IPS-15b (cell line): ENCODE data around the gene CACNA1C.

Experiments used
- H3K27me3 ChIP-seq: one replicate; pipeline ENCODE4 v1.6.1; 2013; ENCODE audit warnings: low read length; ENCODE audit not compliant: control insufficient read depth, insufficient read depth
- H3K36me3 ChIP-seq: one replicate; pipeline ENCODE4 v1.6.1; 2013; ENCODE audit warnings: low read length; ENCODE audit not compliant: control insufficient read depth, insufficient read depth
- H3K4me1 ChIP-seq: one replicate; pipeline ENCODE4 v1.6.1; 2013; ENCODE audit warnings: mild to moderate bottlenecking, low read length; ENCODE audit not compliant: control insufficient read depth, insufficient read depth
- H3K4me3 ChIP-seq: one replicate; pipeline ENCODE4 v1.5.1; 2013; ENCODE audit warnings: low read depth, low read length
- H3K9ac ChIP-seq: one replicate; pipeline ENCODE4 v1.6.1; 2013; ENCODE audit warnings: low read depth, mild to moderate bottlenecking, low read length
- H3K9me3 ChIP-seq: one replicate; pipeline ENCODE4 v1.6.1; 2013; ENCODE audit warnings: mild to moderate bottlenecking, low read length; ENCODE audit not compliant: control insufficient read depth, insufficient read depth

The CACNA1C gene

DNA sequence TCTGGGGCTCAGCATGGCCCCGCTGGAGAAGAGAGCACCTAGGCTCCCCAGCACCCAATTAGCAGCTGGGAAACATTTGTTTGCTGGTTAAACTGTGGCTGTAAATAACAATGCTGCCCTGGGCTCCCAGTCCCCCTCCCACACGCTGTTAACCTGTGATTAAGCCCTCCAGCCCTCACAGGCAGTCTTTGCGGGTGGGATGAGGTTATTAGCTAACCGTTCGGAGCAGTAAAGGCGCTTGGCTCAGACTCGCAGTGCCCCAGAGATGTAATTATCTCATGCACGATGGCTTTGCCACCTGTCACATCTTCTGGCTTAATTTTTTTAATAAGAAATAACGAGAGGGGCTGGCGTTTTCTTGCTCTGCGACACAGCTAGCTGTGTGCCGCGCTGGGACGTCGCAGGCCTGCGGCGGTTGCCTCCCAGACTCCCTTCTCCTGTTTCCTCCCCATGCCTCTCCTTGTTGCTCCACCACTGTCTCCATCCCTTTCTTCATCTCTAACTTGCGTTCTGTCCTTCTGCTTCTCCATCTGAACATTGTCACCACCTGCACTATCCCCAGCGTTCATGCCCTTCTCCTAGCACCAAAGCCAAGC is 502.8 kb downstream of the CACNA1C start:
- Histone ChIP-seq H3K4me3 (no peak overlapping the region), H3K36me3 (no peaks in the 10 kb centered on the region), H3K9me3 (no peaks in the 10 kb centered on the region), H3K9ac (no peak overlapping the region), H3K27me3 (no peaks in the 10 kb centered on the region), H3K4me1 (no peaks in the 10 kb centered on the region)

GRCh38 chr12:2557597-2557996 is 504.8 kb downstream of the CACNA1C start:
- Histone ChIP-seq H3K9me3 (no peaks in the 10 kb centered on the region), H3K9ac (no peak overlapping the region), H3K4me1 (no peaks in the 10 kb centered on the region), H3K27me3 (no peaks in the 10 kb centered on the region), H3K36me3 (no peaks in the 10 kb centered on the region), H3K4me3 (no peak overlapping the region)

DNA sequence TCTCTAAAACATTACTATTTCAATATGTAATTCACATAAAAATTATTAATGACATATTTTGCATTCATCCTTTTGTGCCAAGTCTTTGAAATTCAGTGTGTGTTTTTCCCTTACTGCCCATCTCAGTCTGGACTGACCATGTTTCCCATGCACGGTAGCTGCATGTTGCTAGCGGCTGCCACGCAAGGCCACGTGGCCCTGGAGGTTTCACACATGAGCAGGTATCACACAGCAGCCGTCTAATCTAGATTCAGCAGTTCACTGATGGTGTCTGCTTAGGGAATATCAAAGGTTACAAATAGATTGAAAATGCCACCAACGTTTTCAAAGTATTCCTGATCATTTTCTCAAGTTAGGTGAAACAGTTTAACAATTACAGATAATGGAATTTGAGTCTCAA is 507.1 kb downstream of the CACNA1C start:
- Histone ChIP-seq H3K36me3 (no peaks in the 10 kb centered on the region), H3K27me3 (no peaks in the 10 kb centered on the region), H3K9me3 (no peaks in the 10 kb centered on the region), H3K9ac (no peak overlapping the region), H3K4me1 (no peaks in the 10 kb centered on the region), H3K4me3 (no peak overlapping the region)

- no peaks in the 10 kb centered on the region for H3K27me3 ChIP-seq
- H3K4me1 ChIP-seq: no peaks in the 10 kb centered on the region
- H3K36me3 ChIP-seq: no peaks in the 10 kb centered on the region
- no peaks in the 10 kb centered on the region for H3K9me3 ChIP-seq
- H3K9ac ChIP-seq: no peak overlapping the region
- no peak overlapping the region for H3K4me3 ChIP-seq
These were observed 507.6 kb downstream of the CACNA1C start for GRCh38 chr12:2560356-2560755.

- no peaks in the 10 kb centered on the region for H3K36me3 ChIP-seq
- H3K9me3 ChIP-seq: no peaks in the 10 kb centered on the region
- H3K9ac ChIP-seq: no peak overlapping the region
- H3K4me1 ChIP-seq: no peaks in the 10 kb centered on the region
- H3K4me3 ChIP-seq: no peak overlapping the region
- H3K27me3 ChIP-seq: no peaks in the 10 kb centered on the region
These were observed 508.6 kb downstream of the CACNA1C start for GRCh38 chr12:2561367-2561766.

DNA sequence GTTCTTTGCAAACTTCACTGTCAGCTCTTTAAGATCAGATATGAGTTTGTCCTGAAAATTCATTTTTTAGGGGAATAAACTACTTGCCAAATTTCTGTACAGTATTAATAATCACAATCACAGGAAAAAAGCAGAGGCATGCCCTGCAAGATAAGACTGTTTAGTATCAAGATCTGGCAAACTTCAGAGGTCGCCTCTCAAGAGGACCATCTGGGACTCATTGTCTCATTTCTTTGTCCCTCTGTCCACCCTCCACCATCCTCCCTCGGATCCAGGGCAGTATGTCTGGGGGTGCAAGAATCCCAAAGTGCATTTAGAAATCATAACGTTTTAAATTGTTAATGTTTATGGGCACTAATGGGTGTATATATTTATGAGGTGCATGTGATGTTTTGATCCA is 509.6 kb downstream of the CACNA1C start:
- Histone ChIP-seq H3K4me1 (no peaks in the 10 kb centered on the region), H3K4me3 (no peak overlapping the region), H3K36me3 (no peaks in the 10 kb centered on the region), H3K9me3 (no peaks in the 10 kb centered on the region), H3K27me3 (no peaks in the 10 kb centered on the region), H3K9ac (no peak overlapping the region)

DNA sequence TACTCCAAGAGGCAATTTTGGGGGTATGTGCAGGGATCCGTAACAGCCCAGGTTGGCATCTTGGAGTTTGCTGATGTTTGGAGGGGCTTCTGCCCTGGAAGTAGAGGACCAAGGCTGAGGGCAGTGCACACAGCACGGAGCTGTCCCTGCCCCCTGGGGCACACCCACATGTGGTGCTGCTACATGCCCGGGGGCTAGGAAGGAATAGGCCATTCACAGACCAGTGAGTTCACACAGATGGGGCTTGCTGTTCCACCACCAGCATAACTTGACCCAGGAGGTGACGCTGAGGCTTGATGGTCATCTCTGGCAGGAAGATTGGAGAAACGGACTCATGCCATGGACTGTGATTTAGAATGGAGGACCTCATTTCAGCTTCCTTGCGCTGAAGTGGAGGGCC is 510.9 kb downstream of the CACNA1C start:
- Histone ChIP-seq H3K36me3 (no peaks in the 10 kb centered on the region), H3K9me3 (no peaks in the 10 kb centered on the region), H3K4me1 (no peaks in the 10 kb centered on the region), H3K4me3 (no peak overlapping the region), H3K9ac (no peak overlapping the region), H3K27me3 (no peaks in the 10 kb centered on the region)

DNA sequence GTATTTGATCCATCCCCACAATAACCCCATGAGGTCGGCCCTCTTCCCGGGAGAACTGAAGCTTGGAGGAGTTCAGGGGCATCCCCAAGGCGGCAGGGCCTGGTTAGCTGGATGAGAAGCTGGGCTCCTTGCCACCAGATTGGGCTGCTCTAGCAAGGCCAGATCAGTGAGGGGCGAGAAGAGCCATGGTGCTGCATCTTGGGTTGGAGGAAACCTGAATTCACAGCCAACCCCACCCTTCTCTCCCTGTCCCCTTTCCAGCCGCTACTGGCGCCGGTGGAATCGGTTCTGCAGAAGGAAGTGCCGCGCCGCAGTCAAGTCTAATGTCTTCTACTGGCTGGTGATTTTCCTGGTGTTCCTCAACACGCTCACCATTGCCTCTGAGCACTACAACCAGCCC is 513.4 kb downstream of the CACNA1C start:
- no peaks in the 10 kb centered on the region for H3K9me3 ChIP-seq
- no peaks in the 10 kb centered on the region for H3K27me3 ChIP-seq
- H3K9ac ChIP-seq: no peak overlapping the region
- H3K4me1 ChIP-seq: no peaks in the 10 kb centered on the region
- no peaks in the 10 kb centered on the region for H3K36me3 ChIP-seq
- no peak overlapping the region for H3K4me3 ChIP-seq

GRCh38 chr12:2567711-2568110 is 514.9 kb downstream of the CACNA1C start:
- Histone ChIP-seq H3K4me1 (no peaks in the 10 kb centered on the region), H3K36me3 (no peaks in the 10 kb centered on the region)

DNA sequence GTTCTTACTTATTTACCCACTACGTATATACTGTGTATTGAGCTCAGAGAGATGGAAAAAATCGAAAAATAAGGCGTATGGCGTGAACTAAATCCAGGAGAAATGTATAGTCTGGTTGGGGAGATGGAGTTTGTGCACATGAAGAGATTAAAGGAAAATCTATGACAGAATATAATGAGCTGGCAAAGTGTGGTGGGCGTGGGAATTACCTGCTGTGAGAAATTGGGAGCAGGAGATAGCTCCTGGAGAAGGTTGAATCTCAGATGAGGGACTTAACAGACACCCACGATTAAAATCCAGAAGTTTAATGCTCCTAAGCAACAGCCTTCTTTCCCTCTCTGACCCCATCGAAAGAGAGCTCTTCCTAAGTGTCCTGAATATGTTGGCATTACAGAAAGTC is 517.8 kb downstream of the CACNA1C start:
- Histone ChIP-seq H3K4me1 (no peaks in the 10 kb centered on the region), H3K4me3 (no peak overlapping the region), H3K27me3 (no peaks in the 10 kb centered on the region), H3K9ac (no peak overlapping the region), H3K36me3 (no peaks in the 10 kb centered on the region), H3K9me3 (no peaks in the 10 kb centered on the region)

More at GRCh38 chr12:2567711-2568110, 514.9 kb downstream of the CACNA1C start:
- no peaks in the 10 kb centered on the region for H3K27me3 ChIP-seq
- H3K4me3 ChIP-seq: no peak overlapping the region
- no peak overlapping the region for H3K9ac ChIP-seq
- H3K9me3 ChIP-seq: no peaks in the 10 kb centered on the region

GRCh38 chr12:2574355-2574935 is 521.7 kb downstream of the CACNA1C start:
- Histone ChIP-seq H3K27me3 (no peaks in the 10 kb centered on the region), H3K9me3 (no peaks in the 10 kb centered on the region), H3K4me3 (no peak overlapping the region), H3K4me1 (no peaks in the 10 kb centered on the region), H3K36me3 (no peaks in the 10 kb centered on the region), H3K9ac (no peak overlapping the region)

- H3K9me3 ChIP-seq: no peaks in the 10 kb centered on the region
- H3K4me1 ChIP-seq: no peaks in the 10 kb centered on the region
- H3K27me3 ChIP-seq: no peaks in the 10 kb centered on the region
- H3K36me3 ChIP-seq: no peaks in the 10 kb centered on the region
- H3K4me3 ChIP-seq: no peak overlapping the region
- H3K9ac ChIP-seq: no peak overlapping the region
These were observed 522.5 kb downstream of the CACNA1C start for GRCh38 chr12:2575245-2575644.
